RPMI7951 (cell line): ENCODE data around the gene OR5B21. TPM values are rescaled to one million over a fixed set of nuclear protein-coding genes. Genes with fewer than 3 reads are reported as not detected.

ENCODE experiments used
- DNase-seq: peaks from one replicate; pipeline ENCODE4 v3.0.0-alpha.2; 2012; ENCODE audit warnings: low read depth
- total RNA-seq: library from RNA; depleted of rRNA; stranded (reverse); fragments of >200 nt; shearing (Covaris generic); gene quantifications from 2 replicates; pipeline ENCODE4 v1.2.3, GENCODE V29; 2014; rRNA removed

The OR5B21 gene
- total RNA-seq, 1 experiment from 2014 or later, result not detected

DNA sequence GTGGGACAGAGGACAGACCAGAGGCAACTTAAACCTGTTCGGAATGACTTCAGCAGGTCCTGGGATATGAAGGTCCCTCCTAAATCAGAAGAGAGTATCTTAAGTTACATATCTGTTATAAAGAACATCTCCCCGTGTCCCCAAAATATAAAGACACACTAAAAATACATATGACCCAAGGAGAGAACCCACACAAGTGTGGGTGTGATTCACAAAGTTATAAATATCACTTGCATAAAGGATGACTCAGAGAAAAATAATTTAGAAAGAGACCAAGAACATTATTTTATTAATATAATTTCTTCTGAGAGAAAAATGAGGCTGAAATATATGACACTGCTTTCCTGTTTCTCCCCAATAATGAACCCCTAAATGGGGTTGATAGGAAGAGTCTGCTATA, 14.2 kb downstream of the OR5B21 start:
- DNase-seq, result no peak

GRCh38 chr11:58490827-58491226, 17.1 kb downstream of the OR5B21 start:
- no peak for DNase-seq

DNA sequence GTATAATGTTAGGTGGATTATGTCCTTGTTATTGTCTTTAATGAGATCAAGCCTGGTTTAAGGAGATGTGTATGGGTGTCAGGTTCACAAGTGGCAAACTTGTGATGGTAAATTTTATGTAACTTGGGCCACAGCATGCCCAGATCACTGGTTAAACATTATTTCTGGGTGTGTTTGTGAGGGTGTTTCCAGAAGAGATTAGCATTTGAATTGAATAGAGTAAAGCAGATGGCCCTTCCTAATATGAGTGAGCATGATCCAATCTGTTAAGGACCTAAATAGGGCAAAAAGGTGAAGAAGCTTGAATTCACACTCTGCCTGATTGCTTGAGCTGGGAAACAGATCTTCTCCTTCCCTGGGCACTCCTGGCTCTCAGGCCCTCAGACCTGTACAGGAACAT, 20.7 kb downstream of the OR5B21 start:
- no peak for DNase-seq

GRCh38 chr11:58485961-58486360, 21.9 kb downstream of the OR5B21 start:
- no peak for DNase-seq

GRCh38 chr11:58471892-58472291, 36.0 kb downstream of the OR5B21 start:
- DNase-seq, result no peak

- no peak for DNase-seq
Measured at GRCh38 chr11:58466293-58466692, 41.6 kb downstream of the OR5B21 start.

GRCh38 chr11:58465690-58466089, 42.2 kb downstream of the OR5B21 start:
- no peak for DNase-seq

Other genes starting within 250 kb of the OR5B21 start
- not detected in 2 replicates for gene OR10W1, start 239.8 kb downstream of the OR5B21 start, total RNA-seq
- gene OR5B17, start 149.0 kb downstream of the OR5B21 start, total RNA-seq, result not detected in 2 replicates
- gene OR5B3, start 101.2 kb downstream of the OR5B21 start, total RNA-seq, result not detected in 2 replicates
- not detected in 2 replicates for gene OR5B2, start 80.0 kb downstream of the OR5B21 start, total RNA-seq
- not detected in 2 replicates for gene OR5B12, start 65.9 kb downstream of the OR5B21 start, total RNA-seq
- 147 and 149 TPM in 2 replicates for gene LPXN, start 67.8 kb upstream of the OR5B21 start, total RNA-seq
- gene ZFP91, start 71.0 kb upstream of the OR5B21 start, total RNA-seq, result 64.2 and 77.3 TPM in 2 replicates
- 1.8 and 3.0 TPM in 2 replicates for gene CNTF, start 114.6 kb upstream of the OR5B21 start, total RNA-seq
- 0.60 TPM in 1 of 2 replicates, not detected in the other for gene GLYAT, start 223.8 kb upstream of the OR5B21 start, total RNA-seq